ENCODE data around the gene SUPT16H. TPM values are rescaled to one million over a fixed set of nuclear protein-coding genes. Genes with fewer than 3 reads are reported as not detected.
A peak's percentile ranks its signal among the peaks of the same experiment; 100 is the strongest.
"Not testable (repeated sequence)": the region's sequence is repeated elsewhere in the genome, so short reads cannot be mapped to it uniquely, and the experiment has no call there.

Gene SUPT16H
- total RNA-seq, 1 experiment from 2014 or later, result 24.8 TPM

DNA sequence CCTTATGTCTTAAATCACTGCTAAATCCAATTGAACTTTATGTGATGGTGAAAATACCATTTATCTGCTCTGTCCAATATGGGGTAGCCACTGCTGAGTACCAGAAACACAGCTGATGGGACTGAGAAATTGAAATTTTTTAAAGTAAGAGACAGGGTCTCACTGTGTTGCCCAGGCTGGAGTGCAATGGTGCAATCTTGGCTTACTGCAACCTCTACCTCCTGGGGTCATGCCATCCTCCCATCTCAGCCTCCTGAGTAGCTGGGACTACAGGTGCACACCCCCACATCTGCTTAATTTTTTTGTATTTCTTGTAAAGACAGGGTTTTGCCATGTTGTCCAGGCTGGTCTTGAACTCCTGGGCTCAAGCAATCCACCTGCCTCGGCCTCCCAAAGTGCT is 11.0 kb downstream of the SUPT16H start:
- in situ Hi-C loops (cut with HindIII; ENCODE audit: low pct_unique_long_range_greater_than_20kb, low sequenced_read_pairs); DNase-seq (ENCODE audit: low read depth): not testable (repeated sequence)

GRCh38 chr14:21369949-21370679 is 13.7 kb downstream of the SUPT16H start:
- in situ Hi-C loops (cut with HindIII; ENCODE audit: low pct_unique_long_range_greater_than_20kb, low sequenced_read_pairs), result no loop called here

GRCh38 chr14:21367582-21368144 is 16.2 kb downstream of the SUPT16H start:
- DNase-seq (ENCODE audit: low read depth), result no peak
- in situ Hi-C loops (cut with HindIII; ENCODE audit: low pct_unique_long_range_greater_than_20kb, low sequenced_read_pairs), result no loop called here

More at GRCh38 chr14:21369949-21370679, 13.7 kb downstream of the SUPT16H start:
- DNase-seq (ENCODE audit: low read depth), result no peak

DNA sequence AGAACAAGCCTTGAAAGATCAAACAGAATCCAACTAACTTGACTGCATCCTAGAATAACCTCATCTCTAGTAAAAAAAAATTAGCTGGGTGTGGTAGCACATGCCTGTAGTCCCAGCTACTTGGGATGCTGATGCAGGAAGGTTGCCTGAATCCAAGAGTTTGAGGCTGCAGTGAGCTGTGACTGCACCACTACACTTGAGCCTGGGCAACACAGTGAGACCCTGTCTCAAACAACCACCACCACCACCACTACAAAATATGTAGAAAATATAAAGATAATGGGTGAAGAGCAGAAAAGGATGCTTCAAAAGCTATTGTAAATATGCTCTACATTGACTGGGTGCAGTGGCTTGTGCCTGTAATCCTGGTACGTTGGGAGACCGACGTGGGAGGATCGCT is 27.3 kb downstream of the SUPT16H start:
- in situ Hi-C loops (cut with HindIII; ENCODE audit: low pct_unique_long_range_greater_than_20kb, low sequenced_read_pairs), result no loop called here
- no peak for DNase-seq (ENCODE audit: low read depth)

GRCh38 chr14:21352587-21352986 is 31.2 kb downstream of the SUPT16H start:
- in situ Hi-C loops (cut with HindIII; ENCODE audit: low pct_unique_long_range_greater_than_20kb, low sequenced_read_pairs), result no loop called here

DNA sequence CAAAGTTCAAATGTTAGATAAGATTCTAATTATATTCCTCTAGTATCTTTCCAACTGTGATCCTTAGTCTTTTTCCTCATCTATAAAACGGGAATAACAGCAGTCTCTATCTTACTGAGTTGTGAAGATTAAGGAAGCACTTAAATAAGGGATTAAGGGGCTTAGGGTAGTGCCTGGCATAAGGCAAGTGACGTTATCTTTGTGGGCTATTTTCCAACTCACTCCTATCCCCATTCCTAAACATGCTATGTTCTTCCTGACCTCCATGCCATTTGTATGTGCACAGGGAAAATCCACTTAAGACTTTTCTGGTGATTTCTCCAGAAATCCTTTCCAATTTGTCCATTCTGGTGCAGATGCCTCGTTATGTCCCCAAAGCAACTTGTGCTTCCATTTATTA is 33.3 kb downstream of the SUPT16H start:
- in situ Hi-C loops (cut with HindIII; ENCODE audit: low pct_unique_long_range_greater_than_20kb, low sequenced_read_pairs), result no loop called here
- no peak for DNase-seq (ENCODE audit: low read depth)

More at GRCh38 chr14:21352587-21352986, 31.2 kb downstream of the SUPT16H start:
- DNase-seq (ENCODE audit: low read depth), result no peak

- in situ Hi-C loops (cut with HindIII; ENCODE audit: low pct_unique_long_range_greater_than_20kb, low sequenced_read_pairs), result no loop called here
- no peak for DNase-seq (ENCODE audit: low read depth)
Observed at GRCh38 chr14:21347201-21347600, 36.6 kb downstream of the SUPT16H start.

- in situ Hi-C loops (cut with HindIII; ENCODE audit: low pct_unique_long_range_greater_than_20kb, low sequenced_read_pairs), result no loop called here
- no peak for DNase-seq (ENCODE audit: low read depth)
Observed at GRCh38 chr14:21346532-21347135, 37.2 kb downstream of the SUPT16H start.

GRCh38 chr14:21343035-21343794 is 40.6 kb downstream of the SUPT16H start:
- no peak for DNase-seq (ENCODE audit: low read depth)
- in situ Hi-C loops (cut with HindIII; ENCODE audit: low pct_unique_long_range_greater_than_20kb, low sequenced_read_pairs), result no loop called here

DNA sequence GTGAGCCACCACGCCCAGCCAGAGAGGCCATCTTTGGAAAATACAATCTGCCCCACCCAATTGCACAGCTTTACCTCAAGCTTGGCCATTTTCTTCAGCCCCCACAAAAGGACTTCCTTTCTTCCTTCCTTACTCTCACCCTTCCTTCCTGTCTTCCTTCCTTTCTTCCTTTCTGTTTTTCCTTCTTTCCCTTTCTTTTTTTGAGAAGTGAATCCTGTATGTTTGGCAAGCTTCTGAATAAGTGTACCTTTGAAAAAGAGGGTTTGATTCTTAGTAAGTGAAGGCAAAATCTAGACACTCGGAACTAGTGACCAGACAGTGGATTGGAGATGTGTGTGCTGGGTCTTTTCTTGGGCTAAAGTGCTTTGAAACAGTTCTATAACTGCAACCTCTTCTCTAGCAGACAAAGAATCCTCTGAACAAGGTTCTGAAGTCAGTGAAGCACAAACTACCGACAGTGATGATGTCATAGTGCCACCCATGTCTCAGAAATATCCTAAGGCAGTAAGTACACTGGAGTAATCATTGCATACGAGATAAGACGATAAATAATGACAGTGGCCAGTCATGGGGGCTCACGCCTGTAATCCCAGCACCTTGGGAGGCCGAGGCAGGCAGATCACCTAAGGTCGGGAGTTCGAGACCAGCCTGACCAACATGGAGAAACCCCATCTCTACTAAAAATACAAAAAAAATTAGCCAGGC is 49.5 kb downstream of the SUPT16H start:
- DNase-seq (ENCODE audit: low read depth), result peak; percentile 11
- in situ Hi-C loops (cut with HindIII; ENCODE audit: low pct_unique_long_range_greater_than_20kb, low sequenced_read_pairs), result no loop called here

GRCh38 chr14:21332950-21333349 is 50.9 kb downstream of the SUPT16H start:
- in situ Hi-C loops (cut with HindIII; ENCODE audit: low pct_unique_long_range_greater_than_20kb, low sequenced_read_pairs), result no loop called here
- DNase-seq (ENCODE audit: low read depth), result no peak

DNA sequence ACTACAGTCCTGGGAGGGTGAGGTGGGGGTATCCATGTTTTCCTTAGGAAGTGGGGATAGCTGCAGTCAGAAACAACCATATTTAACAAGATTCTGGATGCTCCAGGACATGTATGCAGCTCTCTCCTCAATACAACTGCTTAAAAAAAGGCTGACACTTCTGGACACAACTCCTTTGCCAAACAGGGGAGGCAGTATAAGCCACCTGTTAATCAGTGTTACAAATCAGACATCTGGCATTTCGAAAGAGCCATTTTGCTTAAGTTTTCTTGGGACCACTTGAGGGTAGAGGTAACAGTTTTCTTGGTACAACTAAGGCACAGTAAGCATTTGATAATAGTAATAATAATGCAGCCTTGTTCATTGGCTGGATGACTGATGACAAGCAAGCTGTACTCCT is 56.8 kb downstream of the SUPT16H start:
- DNase-seq (ENCODE audit: low read depth), result no peak
- in situ Hi-C loops (cut with HindIII; ENCODE audit: low pct_unique_long_range_greater_than_20kb, low sequenced_read_pairs), result no loop called here

DNA sequence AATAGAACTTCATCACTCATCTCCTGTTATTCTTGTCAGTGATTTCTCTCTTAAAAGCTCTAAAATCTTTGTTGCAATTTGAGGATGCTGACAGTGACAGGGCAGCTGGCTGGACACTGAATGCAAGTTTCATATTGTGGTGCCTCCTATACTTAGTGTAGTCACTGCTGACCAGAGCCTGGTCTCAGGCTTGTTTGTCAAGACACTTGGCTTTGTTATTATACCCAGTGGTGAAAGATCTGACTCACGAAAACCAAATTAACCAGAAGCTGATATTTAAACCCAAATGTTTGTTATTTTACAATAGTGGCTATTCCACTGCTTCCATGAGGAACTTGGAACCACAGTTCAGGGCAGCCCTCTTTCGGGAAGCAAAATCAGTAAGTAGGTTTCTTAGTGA is 61.1 kb downstream of the SUPT16H start:
- DNase-seq (ENCODE audit: low read depth), result no peak
- in situ Hi-C loops (cut with HindIII; ENCODE audit: low pct_unique_long_range_greater_than_20kb, low sequenced_read_pairs), result no loop called here

- in situ Hi-C loops (cut with HindIII; ENCODE audit: low pct_unique_long_range_greater_than_20kb, low sequenced_read_pairs), result no loop called here
- no peak for DNase-seq (ENCODE audit: low read depth)
Observed at GRCh38 chr14:21320913-21321312, 62.9 kb downstream of the SUPT16H start.

DNA sequence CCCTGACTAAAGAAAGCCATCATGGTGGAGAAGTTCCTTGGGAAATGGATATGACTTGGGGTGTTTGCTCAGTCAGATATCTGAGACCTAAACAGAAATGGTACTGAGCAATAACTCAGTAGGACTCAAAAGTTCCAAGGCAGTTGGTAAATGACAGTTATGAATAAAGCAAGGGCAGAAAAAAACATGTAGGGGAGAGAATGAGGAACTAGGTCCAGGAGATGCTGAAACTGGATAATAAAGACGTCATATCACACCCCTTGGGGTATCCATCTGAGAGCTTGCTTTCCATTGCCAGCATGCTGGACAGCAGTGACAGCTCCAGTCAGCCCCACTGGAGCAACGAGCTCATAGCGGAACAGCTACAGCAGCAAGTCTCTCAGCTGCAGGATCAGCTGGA is 66.4 kb downstream of the SUPT16H start:
- in situ Hi-C loops (cut with HindIII; ENCODE audit: low pct_unique_long_range_greater_than_20kb, low sequenced_read_pairs), result no loop called here
- no peak for DNase-seq (ENCODE audit: low read depth)

- in situ Hi-C loops (cut with HindIII; ENCODE audit: low pct_unique_long_range_greater_than_20kb, low sequenced_read_pairs), result no loop called here
- DNase-seq (ENCODE audit: low read depth), result no peak
Observed at GRCh38 chr14:21313512-21313911, 70.3 kb downstream of the SUPT16H start.

DNA sequence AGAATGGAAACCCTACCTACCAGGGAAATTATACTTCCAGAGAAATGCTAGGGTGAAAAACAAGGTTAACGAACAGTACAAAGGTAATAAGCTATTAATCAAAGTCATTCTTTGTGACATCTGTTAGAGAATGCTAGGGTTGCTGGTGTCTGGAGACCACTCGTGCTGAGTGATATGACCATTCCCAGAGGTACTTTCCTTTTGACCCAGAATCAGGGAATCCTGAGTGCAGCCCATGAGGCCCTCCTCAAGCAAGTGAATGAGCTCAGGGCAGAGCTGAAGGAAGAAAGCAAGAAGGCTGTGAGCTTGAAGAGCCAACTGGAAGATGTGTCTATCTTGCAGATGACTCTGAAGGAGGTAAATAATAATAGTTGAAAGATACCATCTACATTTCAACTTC is 72.2 kb downstream of the SUPT16H start:
- in situ Hi-C loops (cut with HindIII; ENCODE audit: low pct_unique_long_range_greater_than_20kb, low sequenced_read_pairs), result no loop called here

GRCh38 chr14:21309956-21310355 is 73.9 kb downstream of the SUPT16H start:
- DNase-seq (ENCODE audit: low read depth), result no peak
- in situ Hi-C loops (cut with HindIII; ENCODE audit: low pct_unique_long_range_greater_than_20kb, low sequenced_read_pairs), result no loop called here

More for the DNA sequence above, 72.2 kb downstream of the SUPT16H start:
- no peak for DNase-seq (ENCODE audit: low read depth)
